ENCODE results near the gene PLPP2.

Gene PLPP2

DNA sequence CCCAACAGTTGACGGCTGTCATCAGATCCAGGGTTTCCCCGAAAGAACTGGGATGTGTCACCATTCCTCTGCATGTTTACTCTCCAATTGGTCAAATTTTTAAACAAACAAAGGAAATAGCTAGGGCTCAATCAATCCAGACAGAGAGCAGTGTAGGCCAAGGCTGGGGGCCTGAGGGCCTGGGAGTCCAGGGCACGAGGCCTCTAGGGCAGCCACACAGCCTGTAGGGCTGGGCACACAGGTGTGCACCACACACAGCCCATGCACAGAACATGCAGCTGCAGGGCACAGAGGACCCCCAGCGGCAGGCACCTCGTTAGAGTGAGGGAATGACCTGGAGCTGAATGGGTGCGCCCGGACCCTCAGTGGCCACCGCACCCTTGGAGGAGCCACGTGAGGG lies 43.9 kb upstream of the PLPP2 start:
- TF ChIP-seq, protein P1, sequence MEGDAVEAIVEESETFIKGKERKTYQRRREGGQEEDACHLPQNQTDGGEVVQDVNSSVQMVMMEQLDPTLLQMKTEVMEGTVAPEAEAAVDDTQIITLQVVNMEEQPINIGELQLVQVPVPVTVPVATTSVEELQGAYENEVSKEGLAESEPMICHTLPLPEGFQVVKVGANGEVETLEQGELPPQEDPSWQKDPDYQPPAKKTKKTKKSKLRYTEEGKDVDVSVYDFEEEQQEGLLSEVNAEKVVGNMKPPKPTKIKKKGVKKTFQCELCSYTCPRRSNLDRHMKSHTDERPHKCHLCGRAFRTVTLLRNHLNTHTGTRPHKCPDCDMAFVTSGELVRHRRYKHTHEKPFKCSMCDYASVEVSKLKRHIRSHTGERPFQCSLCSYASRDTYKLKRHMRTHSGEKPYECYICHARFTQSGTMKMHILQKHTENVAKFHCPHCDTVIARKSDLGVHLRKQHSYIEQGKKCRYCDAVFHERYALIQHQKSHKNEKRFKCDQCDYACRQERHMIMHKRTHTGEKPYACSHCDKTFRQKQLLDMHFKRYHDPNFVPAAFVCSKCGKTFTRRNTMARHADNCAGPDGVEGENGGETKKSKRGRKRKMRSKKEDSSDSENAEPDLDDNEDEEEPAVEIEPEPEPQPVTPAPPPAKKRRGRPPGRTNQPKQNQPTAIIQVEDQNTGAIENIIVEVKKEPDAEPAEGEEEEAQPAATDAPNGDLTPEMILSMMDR (conservative IDR thresholded peaks at IDR 0.05; ENCODE audit: control insufficient read depth, insufficient read depth, low read depth, low read length), result no peak
- no peak for DNase-seq (ENCODE audit: low read depth)
- no peak overlapping the region for H3K4me3 ChIP-seq (ENCODE audit: control insufficient read depth, low read depth, low read length)

DNA sequence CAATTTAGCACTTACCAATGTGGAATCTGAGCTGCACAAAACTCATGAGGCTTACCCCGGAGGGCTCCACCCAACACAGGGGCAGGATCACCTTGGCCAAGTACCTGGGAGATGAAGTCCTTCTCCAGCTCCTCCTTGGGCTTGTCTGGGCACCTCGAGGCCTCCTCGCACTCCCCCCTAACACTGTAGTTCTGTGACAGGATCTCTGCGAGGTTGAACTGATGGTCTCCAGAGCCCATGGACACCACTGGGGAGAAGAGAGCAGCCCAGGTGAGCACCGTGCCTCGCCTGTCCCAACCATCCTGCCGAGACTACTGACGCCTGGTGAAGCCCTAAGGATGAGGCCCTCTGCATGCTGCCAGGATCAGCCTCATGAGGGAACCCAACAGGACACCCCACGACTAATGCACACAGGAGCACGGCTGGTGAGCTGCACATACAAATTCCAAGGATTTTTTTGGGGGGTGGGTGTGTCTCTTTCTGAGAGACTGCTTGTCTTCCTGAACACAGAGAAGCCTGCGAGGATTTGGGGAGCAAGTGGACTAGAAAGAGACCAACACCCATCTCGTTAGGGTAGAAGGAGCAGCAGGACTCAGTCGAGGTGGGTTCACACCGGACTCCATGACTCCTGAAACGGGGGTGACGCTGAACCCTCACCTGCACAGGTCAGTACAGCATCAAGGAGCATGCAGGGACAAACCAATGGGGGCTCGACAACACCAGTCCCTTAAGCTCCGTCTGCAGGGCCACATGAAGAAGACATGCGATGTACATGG lies 43.3 kb upstream of the PLPP2 start:
- H3K4me3 ChIP-seq (ENCODE audit: control insufficient read depth, low read depth, low read length), result no peak overlapping the region
- no peak for DNase-seq (ENCODE audit: low read depth)
- TF ChIP-seq, protein P1 (conservative IDR thresholded peaks at IDR 0.05; ENCODE audit: control insufficient read depth, insufficient read depth, low read depth, low read length), result no peak

DNA sequence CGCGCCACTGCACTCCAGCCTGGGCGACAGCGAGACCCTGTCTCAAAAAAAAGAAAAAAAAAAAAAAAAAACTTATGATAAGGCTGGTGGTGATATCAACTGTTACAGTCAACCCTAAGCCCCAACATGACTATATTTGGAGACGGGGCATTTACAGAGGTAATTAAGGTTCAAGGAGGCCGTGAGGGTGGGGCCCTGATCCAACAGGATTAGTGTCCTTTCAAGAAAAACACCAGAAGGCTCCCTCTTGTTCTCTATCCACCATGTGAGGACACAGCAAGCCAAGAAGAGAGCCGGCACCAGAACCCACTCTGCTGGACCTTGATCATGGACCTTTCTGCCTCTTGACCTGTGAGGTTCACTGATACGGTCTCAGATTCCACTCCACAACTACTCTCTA lies 39.3 kb upstream of the PLPP2 start:
- DNase-seq (ENCODE audit: low read depth), result no peak
- TF ChIP-seq, protein P1 (conservative IDR thresholded peaks at IDR 0.05; ENCODE audit: control insufficient read depth, insufficient read depth, low read depth, low read length), result no peak
- no peak overlapping the region for H3K4me3 ChIP-seq (ENCODE audit: control insufficient read depth, low read depth, low read length)

DNA sequence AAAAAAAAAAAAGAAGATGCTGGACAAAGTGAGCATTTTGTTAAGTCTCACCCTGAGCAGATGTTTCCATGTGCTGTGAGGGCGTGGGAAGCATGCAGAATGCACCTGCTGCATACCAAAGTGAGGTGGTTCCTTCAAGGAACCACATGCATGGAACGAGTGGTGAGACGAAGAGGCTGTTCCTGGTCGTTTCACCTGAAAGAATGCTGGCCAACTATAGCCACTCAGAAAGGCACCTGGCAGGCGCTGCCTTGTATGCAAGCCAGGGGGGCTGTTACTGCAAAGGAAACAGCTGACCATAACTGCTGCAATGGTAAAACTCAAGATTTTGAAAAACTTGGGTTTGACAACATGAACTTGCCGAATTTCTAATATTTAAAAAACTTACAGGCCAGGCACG lies 38.7 kb upstream of the PLPP2 start:
- H3K4me3 ChIP-seq (ENCODE audit: control insufficient read depth, low read depth, low read length), result no peak overlapping the region
- no peak for DNase-seq (ENCODE audit: low read depth)
- TF ChIP-seq, protein P1 (conservative IDR thresholded peaks at IDR 0.05; ENCODE audit: control insufficient read depth, insufficient read depth, low read depth, low read length), result no peak

DNA sequence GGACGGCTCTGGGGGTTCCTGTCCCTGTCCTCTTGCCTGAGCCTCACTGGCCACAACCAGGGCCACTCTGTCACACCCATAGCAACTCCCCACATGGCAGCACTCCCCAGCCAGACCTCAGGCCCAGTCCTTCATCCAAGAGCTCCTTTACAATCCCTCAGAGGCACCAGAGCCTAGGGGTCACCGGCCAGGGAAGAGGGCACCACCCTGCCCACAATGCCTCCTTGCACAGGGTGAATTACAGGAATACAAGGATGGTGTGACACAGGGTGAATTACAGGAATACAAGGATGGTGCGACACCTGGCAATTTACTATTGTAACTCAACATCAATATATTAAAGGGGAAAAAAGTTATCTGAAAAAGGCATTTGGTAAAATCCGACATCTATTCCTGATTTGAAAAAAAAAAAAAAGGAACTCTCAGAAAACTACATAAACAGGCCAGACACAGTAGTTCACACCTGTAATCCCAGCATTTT lies 36.9 kb upstream of the PLPP2 start:
- DNase-seq (ENCODE audit: low read depth), result no peak
- TF ChIP-seq, protein P1 (conservative IDR thresholded peaks at IDR 0.05; ENCODE audit: control insufficient read depth, insufficient read depth, low read depth, low read length), result no peak
- H3K4me3 ChIP-seq (ENCODE audit: control insufficient read depth, low read depth, low read length), result no peak overlapping the region

DNA sequence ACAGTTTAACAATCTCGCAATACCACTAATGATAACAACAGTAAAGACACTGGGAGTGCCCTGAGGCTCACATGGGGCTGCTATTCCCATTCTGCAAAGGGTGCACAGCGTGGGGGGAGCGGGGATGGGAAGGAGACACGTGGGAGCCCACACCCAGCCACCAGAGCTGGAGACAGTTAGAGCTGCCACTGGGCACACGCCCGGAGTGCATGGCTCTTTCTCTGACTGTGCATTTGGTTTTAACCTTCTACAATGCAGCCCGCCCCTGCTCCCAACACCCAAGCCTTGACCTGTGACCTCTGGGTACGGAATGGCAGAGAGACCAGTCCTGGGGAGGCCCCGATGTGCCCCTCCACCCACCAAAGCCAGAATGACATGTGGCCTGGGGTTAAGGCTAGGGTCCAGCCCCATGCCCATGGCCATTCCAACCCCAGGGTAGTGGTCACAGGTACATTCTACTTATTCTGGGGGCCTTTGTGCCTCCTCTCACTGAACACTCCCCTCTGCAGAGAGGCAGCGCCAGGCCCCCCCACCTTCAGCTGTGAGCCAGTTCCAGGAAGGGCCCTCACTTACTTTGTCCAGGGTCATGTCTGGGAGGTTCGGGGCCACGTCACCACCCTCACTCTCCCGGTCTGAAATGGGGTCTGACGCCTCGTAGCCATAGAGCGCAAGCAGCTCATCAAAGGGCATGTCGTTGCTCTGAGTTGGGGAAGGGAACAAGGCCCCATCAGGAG lies 36.3 kb upstream of the PLPP2 start:
- TF ChIP-seq, protein P1 (conservative IDR thresholded peaks at IDR 0.05; ENCODE audit: control insufficient read depth, insufficient read depth, low read depth, low read length), result no peak
- H3K4me3 ChIP-seq (ENCODE audit: control insufficient read depth, low read depth, low read length), result no peak overlapping the region

More for the DNA sequence above, 36.3 kb upstream of the PLPP2 start:
- DNase-seq (ENCODE audit: low read depth), result no peak
